ENCODE results near the gene TMEM170A. TPM values are rescaled to one million over a fixed set of nuclear protein-coding genes. Genes with fewer than 3 reads are reported as not detected.
A peak's percentile ranks its signal among the peaks of the same experiment; 100 is the strongest.

The TMEM170A gene
- total RNA-seq, 1 experiment from 2014 or later: 15.3 TPM

DNA sequence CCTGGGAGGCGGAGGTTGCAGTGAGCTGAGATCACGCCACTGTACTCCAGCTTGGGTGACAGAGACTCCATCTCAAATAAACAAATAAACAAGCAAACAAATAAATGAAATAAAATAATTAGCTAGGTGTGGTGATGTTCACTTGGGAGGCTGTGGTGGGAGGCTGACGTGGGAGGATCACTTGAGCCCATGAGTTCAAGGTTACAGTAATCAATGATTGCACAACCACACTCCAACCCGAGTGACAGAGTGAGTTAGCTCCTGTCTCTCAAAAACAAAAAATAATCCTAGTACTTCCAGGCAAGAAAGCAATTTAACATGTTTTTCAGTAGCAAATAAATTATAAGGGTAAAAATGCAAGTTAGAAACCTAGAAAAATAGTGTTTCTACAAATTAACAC is 57.5 kb downstream of the TMEM170A start:
- DNase-seq (ENCODE audit: low read depth): no peak

DNA sequence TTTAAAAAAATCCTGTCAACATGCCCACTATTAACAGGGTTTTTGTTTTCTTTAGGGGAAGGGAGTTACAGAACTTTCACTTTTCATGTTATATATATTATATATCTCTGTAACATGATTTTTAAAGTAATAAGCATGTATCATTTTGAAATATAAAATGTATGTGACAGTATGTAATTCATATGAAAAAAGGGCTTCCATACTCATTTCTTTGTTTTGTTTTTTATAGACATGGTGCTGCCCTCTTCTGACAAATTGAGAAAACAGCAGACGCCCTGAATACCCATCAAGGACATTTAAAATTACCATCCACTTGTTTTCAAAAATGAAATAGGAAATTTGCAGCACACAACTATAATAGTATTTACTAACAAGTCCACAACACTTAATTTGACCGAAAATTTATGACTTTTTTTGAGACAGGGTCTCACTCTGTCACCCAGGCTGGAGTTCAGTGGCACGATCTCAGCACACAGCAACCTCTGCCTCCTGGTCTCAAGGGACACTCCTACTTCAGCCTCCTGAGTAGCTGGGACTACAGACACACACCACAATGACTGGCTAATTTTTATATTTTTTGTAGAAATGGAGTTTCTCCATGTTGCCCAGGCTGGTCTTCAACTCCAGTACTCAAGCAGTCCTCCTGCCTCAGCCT is 61.5 kb downstream of the TMEM170A start:
- peak; percentile 54 for DNase-seq (ENCODE audit: low read depth)

DNA sequence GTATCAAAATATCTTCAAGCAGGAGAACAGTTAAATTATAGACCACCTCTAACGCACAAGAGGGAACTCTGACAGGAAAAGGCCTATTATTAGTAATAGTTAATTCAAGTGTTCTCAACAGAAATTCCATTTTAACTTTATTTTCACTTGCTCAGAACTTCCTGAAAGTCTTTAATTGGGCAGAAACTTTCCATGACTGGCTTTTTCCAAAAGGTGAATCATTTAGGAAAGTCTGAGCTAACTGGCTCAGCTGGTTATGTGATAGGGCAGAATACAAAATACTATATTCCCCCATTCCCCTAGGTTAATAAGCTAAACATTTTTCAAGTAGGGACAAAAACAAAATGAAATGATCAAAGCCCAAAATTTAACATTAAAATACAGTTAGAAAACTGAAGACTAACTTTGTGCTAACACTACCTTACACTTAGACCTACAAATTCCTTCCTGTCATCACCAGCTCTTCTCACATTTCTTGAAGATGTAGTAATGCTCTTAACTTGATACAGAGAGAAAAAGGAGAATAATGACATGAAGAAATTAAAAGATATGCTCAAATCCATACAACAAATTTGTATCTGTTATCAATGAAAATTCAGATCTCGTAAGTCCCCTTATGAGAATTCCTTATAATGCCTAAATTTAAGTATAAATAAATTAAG is 62.2 kb downstream of the TMEM170A start:
- peak; percentile 41 for DNase-seq (ENCODE audit: low read depth)

DNA sequence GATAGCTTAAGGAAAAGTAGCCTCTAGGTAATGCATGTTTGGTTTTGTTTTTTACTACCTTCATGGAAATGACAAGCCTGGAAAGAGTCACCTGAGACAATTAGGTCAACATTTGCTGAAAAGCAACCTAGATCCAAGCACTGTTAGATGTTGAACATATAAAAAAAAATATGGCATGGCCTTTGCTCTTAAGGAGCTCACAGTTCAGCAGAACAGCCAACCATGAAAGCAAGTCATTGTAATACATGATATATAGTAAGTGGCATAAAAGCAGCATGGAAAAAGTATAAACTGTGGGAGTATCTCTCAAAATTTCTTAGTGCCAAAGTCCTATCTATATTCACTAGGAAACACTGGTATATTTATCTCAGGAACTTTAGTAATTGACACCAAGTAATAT is 62.8 kb downstream of the TMEM170A start:
- no peak for DNase-seq (ENCODE audit: low read depth)

DNA sequence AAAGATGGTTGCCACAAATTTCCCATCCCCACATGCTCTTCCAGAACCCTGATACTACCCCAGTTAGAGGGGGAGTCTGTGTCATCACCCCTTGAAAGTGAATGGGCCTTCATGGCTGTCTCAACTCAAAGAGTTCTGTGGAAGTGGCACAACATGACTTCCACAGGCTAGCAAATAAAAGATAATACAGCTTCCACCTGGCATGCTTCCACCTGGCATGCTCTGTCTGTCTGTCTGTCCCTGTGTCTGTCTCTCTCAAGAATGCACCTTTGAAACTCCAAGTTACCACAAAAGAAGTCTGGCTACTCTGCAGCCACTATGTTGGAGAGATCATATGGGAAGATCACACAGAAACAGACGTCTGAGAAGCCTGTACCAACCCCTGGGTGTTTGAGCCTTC is 66.2 kb downstream of the TMEM170A start:
- DNase-seq (ENCODE audit: low read depth): no peak

DNA sequence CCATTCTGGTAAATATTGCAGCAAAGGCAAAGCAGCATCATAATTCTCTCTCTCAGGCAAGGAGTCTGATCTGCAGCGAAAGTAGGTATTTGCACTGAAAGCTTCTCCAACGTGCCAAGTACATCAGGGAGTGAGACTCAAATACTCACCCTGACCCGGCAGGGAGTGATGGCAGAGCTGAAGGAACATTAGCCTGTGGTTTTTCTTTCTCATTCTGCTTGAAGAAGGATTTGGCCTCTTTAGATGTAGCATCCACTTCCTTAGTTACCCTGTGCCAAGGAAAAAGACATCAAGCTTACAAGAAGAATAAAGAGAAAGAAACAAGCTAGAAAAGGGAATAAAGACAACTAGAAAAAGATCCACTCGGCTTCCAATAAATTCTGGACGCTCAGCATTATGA is 69.5 kb downstream of the TMEM170A start:
- no peak for DNase-seq (ENCODE audit: low read depth)

Small RNA genes lying within 50 kb of the gene (small RNA-seq; reads per million reads assigned to genes)
- not detected for gene RF00598

Other genes with a start within 250 kb of the TMEM170A start
- not detected in 2 replicates for gene CTRB1, start 245.7 kb downstream of the TMEM170A start, total RNA-seq (2014; rRNA removed; shearing (Covaris generic))
- 81.0 and 92.8 TPM in 2 replicates for gene BCAR1, start 213.1 kb downstream of the TMEM170A start, total RNA-seq (2014; rRNA removed; shearing (Covaris generic))
- gene CFDP1, start 31.2 kb downstream of the TMEM170A start, total RNA-seq (2014; rRNA removed; shearing (Covaris generic)): 24.7 and 24.8 TPM in 2 replicates
- gene CHST6, start 30.8 kb upstream of the TMEM170A start, total RNA-seq (2014; rRNA removed; shearing (Covaris generic)): not detected in 2 replicates
- not detected in 2 replicates for gene CHST5, start 71.4 kb upstream of the TMEM170A start, total RNA-seq (2014; rRNA removed; shearing (Covaris generic))
- gene TMEM231, start 91.6 kb upstream of the TMEM170A start, total RNA-seq (2014; rRNA removed; shearing (Covaris generic)): 9.3 and 10.7 TPM in 2 replicates
- 59.0 and 131 TPM in 2 replicates for gene GABARAPL2, start 101.7 kb upstream of the TMEM170A start, total RNA-seq (2014; rRNA removed; shearing (Covaris generic))
- 64.8 and 68.0 TPM in 2 replicates for gene ADAT1, start 158.6 kb upstream of the TMEM170A start, total RNA-seq (2014; rRNA removed; shearing (Covaris generic))
- gene KARS1, start 183.0 kb upstream of the TMEM170A start, total RNA-seq (2014; rRNA removed; shearing (Covaris generic)): 351 and 352 TPM in 2 replicates
- gene TERF2IP, start 183.1 kb upstream of the TMEM170A start, total RNA-seq (2014; rRNA removed; shearing (Covaris generic)): 38.6 and 46.8 TPM in 2 replicates
- gene CPHXL2, start 212.3 kb upstream of the TMEM170A start, total RNA-seq (2014; rRNA removed; shearing (Covaris generic)): not detected in 2 replicates
- not detected in 2 replicates for gene DUXB, start 236.8 kb upstream of the TMEM170A start, total RNA-seq (2014; rRNA removed; shearing (Covaris generic))